Astrocyte (in vitro differentiated cells and primary cell): ENCODE data around the gene HNF1B. TPM values are rescaled to one million over a fixed set of nuclear protein-coding genes. Genes with fewer than 3 reads are reported as not detected.
A peak's percentile ranks its signal among the peaks of the same experiment; 100 is the strongest.

ENCODE experiments used
- DNase-seq: peaks from one replicate; pipeline ENCODE4 v3.0.0-alpha.2; 2010; ENCODE audit warnings: low read depth
- FAIRE-seq: peaks from 2 replicates; lab custom pipeline; 2011; peaks lifted over from hg19 to GRCh38; lab: Jason Lieb, UNC
- H2AFZ ChIP-seq: 2 replicates; pipeline ENCODE4 v1.6.0; 2012; ENCODE audit warnings: low read depth, low read length, inconsistent platforms
- H3K27ac ChIP-seq: 2 replicates; pipeline ENCODE4 v1.5.1; 2011; ENCODE audit warnings: low read depth, low read length, inconsistent platforms
- H3K27me3 ChIP-seq: 2 replicates; pipeline ENCODE4 v1.6.0; 2011; ENCODE audit warnings: low read length, inconsistent platforms; ENCODE audit not compliant: insufficient read depth
- H3K36me3 ChIP-seq: 2 replicates; pipeline ENCODE4 v1.5.1; 2011; ENCODE audit warnings: low read length, inconsistent platforms; ENCODE audit not compliant: insufficient read depth
- H3K4me1 ChIP-seq: 2 replicates; pipeline ENCODE4 v1.5.1; 2011; ENCODE audit warnings: low read length, inconsistent platforms; ENCODE audit not compliant: insufficient read depth
- H3K4me2 ChIP-seq: 2 replicates; pipeline ENCODE4 v1.6.0; 2012; ENCODE audit warnings: low read length, inconsistent platforms
- H3K4me3 ChIP-seq: 2 replicates; pipeline ENCODE4 v1.5.1; 2011; ENCODE audit warnings: low read depth, mild to moderate bottlenecking, low read length, inconsistent platforms; ENCODE audit not compliant: insufficient read depth
- H3K79me2 ChIP-seq: 2 replicates; pipeline ENCODE4 v1.6.0; 2012; ENCODE audit warnings: mild to moderate bottlenecking, low read length, inconsistent platforms; ENCODE audit not compliant: insufficient read depth
- H3K9ac ChIP-seq: 2 replicates; pipeline ENCODE4 v1.6.0; 2012; ENCODE audit warnings: mild to moderate bottlenecking, low read length, inconsistent platforms
- H3K9me3 ChIP-seq: 2 replicates; pipeline ENCODE4 v1.5.1; 2012; ENCODE audit warnings: low read depth, mild to moderate bottlenecking, low read length, inconsistent platforms; ENCODE audit not compliant: insufficient read depth
- H4K20me1 ChIP-seq: 2 replicates; pipeline ENCODE4 v1.6.0; 2012; ENCODE audit warnings: low read length, inconsistent platforms; ENCODE audit not compliant: insufficient read depth
- H3K27ac Mint-ChIP-seq: one replicate; pipeline ENCODE4 v1.8.0; 2021; ENCODE audit warnings: mild to moderate bottlenecking, mixed read lengths; ENCODE audit not compliant: unreplicated experiment
- H3K27me3 Mint-ChIP-seq: one replicate; pipeline ENCODE4 v1.8.0; 2021; ENCODE audit warnings: low read depth, mixed read lengths; ENCODE audit not compliant: unreplicated experiment
- H3K36me3 Mint-ChIP-seq: one replicate; pipeline ENCODE4 v1.8.0; 2021; ENCODE audit warnings: low read depth, mixed read lengths; ENCODE audit not compliant: unreplicated experiment
- H3K4me1 Mint-ChIP-seq: one replicate; pipeline ENCODE4 v1.8.0; 2021; ENCODE audit warnings: low read depth, mixed read lengths; ENCODE audit not compliant: unreplicated experiment
- H3K4me3 Mint-ChIP-seq: one replicate; pipeline ENCODE4 v1.8.0; 2021; ENCODE audit warnings: mild to moderate bottlenecking, moderate library complexity, mixed read lengths; ENCODE audit not compliant: unreplicated experiment
- H3K9me3 Mint-ChIP-seq: one replicate; pipeline ENCODE4 v1.8.0; 2021; ENCODE audit warnings: mild to moderate bottlenecking, mixed read lengths; ENCODE audit not compliant: unreplicated experiment
- CTCF ChIP-seq: IDR thresholded peaks from 2 replicates; pipeline ENCODE4 v1.5.1; 2011; ENCODE audit warnings: low read depth, mild to moderate bottlenecking, inconsistent platforms, low read length, moderate library complexity; ENCODE audit not compliant: insufficient read depth
- EZH2 ChIP-seq: IDR thresholded peaks from 2 replicates; pipeline ENCODE4 v1.6.1; 2012; ENCODE audit warnings: mild to moderate bottlenecking, low read length, inconsistent platforms; ENCODE audit not compliant: insufficient read depth
- total RNA-seq: library from RNA; stranded (reverse); gene quantifications from 2 replicates; pipeline ENCODE4 v1.2.1, GENCODE V29; 2021

The HNF1B gene
- total RNA-seq, 1 donor from 2014 or later = 15.6 TPM

DNA sequence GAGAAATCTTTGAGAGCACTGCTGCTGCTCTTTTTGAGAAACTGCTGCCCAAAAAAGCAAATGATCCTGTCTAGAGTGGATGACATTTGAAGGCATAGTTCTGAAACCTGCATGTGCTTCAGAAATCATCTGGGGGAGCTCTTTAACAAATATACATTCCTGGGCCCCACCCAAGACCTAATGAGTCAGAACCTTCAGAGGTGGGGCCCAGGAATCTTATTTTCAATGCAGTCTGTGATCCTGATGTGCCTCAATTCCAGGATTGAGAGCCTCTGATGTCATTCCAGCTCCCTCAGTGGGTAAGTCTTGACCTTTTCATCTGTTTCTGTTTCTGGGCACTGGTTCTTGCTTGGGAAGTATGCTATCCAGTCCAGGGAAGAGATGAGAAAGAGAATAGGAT is 42.3 kb downstream of the HNF1B start:
- Histone ChIP-seq H3K4me1 (peaks cover 21% of the 10 kb centered on the region), H3K36me3 (no peaks in the 10 kb centered on the region), H3K27ac (peak overlapping the region; percentile 55), H3K9me3 (no peaks in the 10 kb centered on the region), H3K4me3 (no peak overlapping the region), H3K4me2 (peak overlapping the region; percentile 27), H3K27me3 (no peaks in the 10 kb centered on the region), H3K9ac (peak overlapping the region; percentile 39), H4K20me1 (no peaks in the 10 kb centered on the region), H3K79me2 (no peaks in the 10 kb centered on the region), H2AFZ (no peak overlapping the region)
- Mint-ChIP-seq H3K27me3 (peaks cover 2% of the 10 kb centered on the region), H3K27ac (peak overlapping the region; percentile 28), H3K36me3 (peaks cover 15% of the 10 kb centered on the region), H3K9me3 (no peaks in the 10 kb centered on the region), H3K4me1 (peaks cover 18% of the 10 kb centered on the region), H3K4me3 (no peak overlapping the region)
- peak; percentile 90 for DNase-seq
- TF ChIP-seq EZH2 (no peak), CTCF (no peak)
- no peak for FAIRE-seq

DNA sequence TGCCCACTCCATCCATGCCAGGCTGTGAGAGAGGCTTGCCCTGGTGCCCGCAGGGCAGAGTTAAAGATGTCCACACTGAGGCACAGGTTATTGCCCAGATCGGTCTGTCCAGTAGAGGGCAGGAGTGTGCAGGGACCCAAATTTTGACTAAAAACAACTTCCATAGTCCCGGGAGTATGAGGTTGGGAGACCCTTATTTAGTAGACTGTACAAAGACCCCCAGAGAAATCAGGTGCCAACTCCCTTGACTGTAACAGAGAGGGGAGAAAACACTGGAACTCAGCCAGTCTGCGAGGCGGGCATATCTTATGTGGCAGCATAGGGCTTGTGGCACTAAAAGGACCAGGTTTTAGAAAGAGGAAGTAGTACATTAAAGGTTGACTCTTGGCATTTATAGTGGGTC is 43.4 kb downstream of the HNF1B start:
- Mint-ChIP-seq H3K4me1 (peaks cover 22% of the 10 kb centered on the region), H3K27ac (no peak overlapping the region), H3K36me3 (peaks cover 21% of the 10 kb centered on the region), H3K4me3 (no peak overlapping the region), H3K9me3 (no peaks in the 10 kb centered on the region), H3K27me3 (peaks cover 2% of the 10 kb centered on the region)
- DNase-seq (no peak), FAIRE-seq (no peak)
- Histone ChIP-seq H3K9me3 (no peaks in the 10 kb centered on the region), H3K4me3 (no peak overlapping the region), H3K27me3 (no peaks in the 10 kb centered on the region), H3K79me2 (no peaks in the 10 kb centered on the region), H3K27ac (no peak overlapping the region), H3K36me3 (no peaks in the 10 kb centered on the region), H3K4me2 (no peak overlapping the region), H3K4me1 (peaks cover 21% of the 10 kb centered on the region), H2AFZ (no peak overlapping the region), H3K9ac (no peak overlapping the region), H4K20me1 (no peaks in the 10 kb centered on the region)
- TF ChIP-seq EZH2 (no peak), CTCF (peak; percentile 42)

DNA sequence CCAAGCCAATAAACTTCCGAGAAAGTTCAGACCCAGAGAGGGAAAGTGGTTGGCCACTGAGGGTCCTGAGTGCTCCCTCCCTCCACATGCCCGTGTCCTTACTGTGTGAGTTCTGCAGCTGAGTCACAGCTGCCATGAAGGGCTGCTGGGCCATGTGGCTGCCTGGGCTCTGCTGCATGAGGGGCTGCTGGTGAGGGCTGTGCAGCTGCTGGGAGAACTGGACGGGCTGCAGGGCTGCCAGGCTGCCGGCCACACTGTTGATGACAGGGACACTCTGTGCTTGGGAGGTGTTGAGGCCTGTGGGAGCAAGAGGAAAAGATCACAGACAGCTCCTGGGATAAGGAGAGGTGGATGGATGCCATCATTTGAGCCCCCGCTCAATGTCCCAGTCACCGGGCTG is 44.0 kb downstream of the HNF1B start:
- peaks cover 21% of the 10 kb centered on the region for H3K36me3 Mint-ChIP-seq

More for the DNA sequence above, 44.0 kb downstream of the HNF1B start:
- Mint-ChIP-seq H3K4me3 (no peak overlapping the region), H3K27ac (no peak overlapping the region), H3K27me3 (peaks cover 2% of the 10 kb centered on the region), H3K9me3 (no peaks in the 10 kb centered on the region), H3K4me1 (peaks cover 22% of the 10 kb centered on the region)
- H3K27ac ChIP-seq = no peak overlapping the region
- H3K9ac ChIP-seq = no peak overlapping the region
- DNase-seq = no peak
- no peaks in the 10 kb centered on the region for H3K27me3 ChIP-seq
- no peak overlapping the region for H2AFZ ChIP-seq
- no peak for FAIRE-seq
- H4K20me1 ChIP-seq = no peaks in the 10 kb centered on the region
- no peak overlapping the region for H3K4me2 ChIP-seq
- no peaks in the 10 kb centered on the region for H3K9me3 ChIP-seq
- no peak overlapping the region for H3K4me3 ChIP-seq
- H3K36me3 ChIP-seq = no peaks in the 10 kb centered on the region
- TF ChIP-seq CTCF (no peak), EZH2 (no peak)
- peaks cover 21% of the 10 kb centered on the region for H3K4me1 ChIP-seq
- no peaks in the 10 kb centered on the region for H3K79me2 ChIP-seq
